Nephron (organoid): ENCODE data around the gene WDR20.

Source experiments
- H3K27ac Mint-ChIP-seq, 3 experiments: 2 replicates each; pipeline ENCODE4 v1.8.0; 2020; ENCODE audit warnings: mixed read lengths in 3 of 3, mild to moderate bottlenecking in 2 of 3, moderate library complexity in 1 of 3
- H3K27me3 Mint-ChIP-seq: 2 replicates; pipeline ENCODE4 v1.8.0; 2021; ENCODE audit warnings: low read depth, mild to moderate bottlenecking, moderate library complexity, mixed read lengths
- H3K36me3 Mint-ChIP-seq: 2 replicates; pipeline ENCODE4 v1.8.0; 2020; ENCODE audit warnings: low read depth, mixed read lengths
- H3K4me1 Mint-ChIP-seq: 2 replicates; pipeline ENCODE4 v1.8.0; 2020; ENCODE audit warnings: mixed read lengths
- H3K4me3 Mint-ChIP-seq, 3 experiments: 2 replicates each; pipeline ENCODE4 v1.8.0; 2020; ENCODE audit warnings: mild to moderate bottlenecking in 3 of 3, mixed read lengths in 3 of 3, moderate library complexity in 2 of 3
- H3K9me3 Mint-ChIP-seq: 2 replicates; pipeline ENCODE4 v1.8.0; 2020; ENCODE audit warnings: mixed read lengths
- CTCF ChIP-seq, 3 experiments: fragments of 200-600 bp; sonication (generic); IDR thresholded peaks; one replicate each; pipeline ENCODE4 v1.5.0; 2021; ENCODE audit warnings: antibody characterized with exemption in 3 of 3; ENCODE audit not compliant: unreplicated experiment in 3 of 3

WDR20 gene

GRCh38 chr14:102180248-102180998 lies 40.7 kb downstream of the WDR20 start:
- no peak for TF ChIP-seq CTCF (IDR thresholded peaks at IDR 0.05; ENCODE audit: unreplicated experiment in 3 of 3)
- H3K27me3 Mint-ChIP-seq = no peaks in the 10 kb centered on the region
- H3K27ac Mint-ChIP-seq = peak overlapping the region; percentile 54 to 76 (median 74)
- H3K36me3 Mint-ChIP-seq = peaks cover 5% of the 10 kb centered on the region
- peak overlapping the region in 1 of 3 experiments; percentile 60 for H3K4me3 Mint-ChIP-seq
- H3K9me3 Mint-ChIP-seq = no peaks in the 10 kb centered on the region
- peaks cover 61% of the 10 kb centered on the region for H3K4me1 Mint-ChIP-seq

GRCh38 chr14:102181187-102181586 lies 41.5 kb downstream of the WDR20 start:
- no peak for TF ChIP-seq CTCF (IDR thresholded peaks at IDR 0.05; ENCODE audit: unreplicated experiment in 3 of 3)
- H3K9me3 Mint-ChIP-seq = no peaks in the 10 kb centered on the region

GRCh38 chr14:102182190-102182589 lies 42.5 kb downstream of the WDR20 start:
- no peak overlapping the region for H3K27ac Mint-ChIP-seq
- H3K4me1 Mint-ChIP-seq = peaks cover 69% of the 10 kb centered on the region
- no peaks in the 10 kb centered on the region for H3K9me3 Mint-ChIP-seq
- no peaks in the 10 kb centered on the region for H3K27me3 Mint-ChIP-seq
- H3K4me3 Mint-ChIP-seq = peak overlapping the region in 1 of 3 experiments; percentile 47
- no peak for TF ChIP-seq CTCF (IDR thresholded peaks at IDR 0.05; ENCODE audit: unreplicated experiment in 3 of 3)
- H3K36me3 Mint-ChIP-seq = no peaks in the 10 kb centered on the region

More at GRCh38 chr14:102181187-102181586, 41.5 kb downstream of the WDR20 start:
- Mint-ChIP-seq H3K36me3 (peaks cover 3% of the 10 kb centered on the region), H3K4me3 (peak overlapping the region in 2 of 3 experiments; percentile 26 to 66), H3K4me1 (peaks cover 66% of the 10 kb centered on the region), H3K27ac (peak overlapping the region; percentile 54 to 76 (median 74)), H3K27me3 (no peaks in the 10 kb centered on the region)

GRCh38 chr14:102182936-102183619 lies 43.4 kb downstream of the WDR20 start:
- H3K27ac Mint-ChIP-seq = peak overlapping the region in 2 of 3 experiments; percentile 2 to 24
- no peaks in the 10 kb centered on the region for H3K36me3 Mint-ChIP-seq
- H3K4me1 Mint-ChIP-seq = peaks cover 69% of the 10 kb centered on the region
- peak overlapping the region in 1 of 3 experiments; percentile 51 for H3K4me3 Mint-ChIP-seq
- no peak for TF ChIP-seq CTCF (IDR thresholded peaks at IDR 0.05; ENCODE audit: unreplicated experiment in 3 of 3)
- no peaks in the 10 kb centered on the region for H3K9me3 Mint-ChIP-seq
- H3K27me3 Mint-ChIP-seq = no peaks in the 10 kb centered on the region

GRCh38 chr14:102183886-102184285 lies 44.2 kb downstream of the WDR20 start:
- Mint-ChIP-seq H3K4me1 (peaks cover 62% of the 10 kb centered on the region), H3K9me3 (no peaks in the 10 kb centered on the region), H3K4me3 (peak overlapping the region in 1 of 3 experiments; percentile 2)

More at GRCh38 chr14:102183886-102184285, 44.2 kb downstream of the WDR20 start:
- Mint-ChIP-seq H3K27ac (no peak overlapping the region), H3K36me3 (no peaks in the 10 kb centered on the region), H3K27me3 (no peaks in the 10 kb centered on the region)
- TF ChIP-seq CTCF (IDR thresholded peaks at IDR 0.05; ENCODE audit: unreplicated experiment in 3 of 3) = no peak
